Mesothelial cell of epicardium (in vitro differentiated cells): ENCODE results near the gene GOLGA6L25. TPM values are rescaled to one million over a fixed set of nuclear protein-coding genes. Genes with fewer than 3 reads are reported as not detected.
"Not testable (repeated sequence)": the region's sequence is repeated elsewhere in the genome, so short reads cannot be mapped to it uniquely, and the experiment has no call there.

Source experiments
- DNase-seq, 2 experiments: peaks; one replicate each; pipeline ENCODE4 v3.0.0; 2021; ENCODE audit warnings: low spot score in 2 of 2; ENCODE audit not compliant: unreplicated experiment in 2 of 2
- H3K27ac Mint-ChIP-seq: 2 replicates; pipeline ENCODE4 v1.8.0; 2021; ENCODE audit warnings: mixed read lengths
- H3K27me3 Mint-ChIP-seq: 2 replicates; pipeline ENCODE4 v1.8.0; 2021; ENCODE audit warnings: low read depth, mixed read lengths
- H3K36me3 Mint-ChIP-seq: 2 replicates; pipeline ENCODE4 v1.8.0; 2021; ENCODE audit warnings: mixed read lengths
- H3K4me1 Mint-ChIP-seq: 2 replicates; pipeline ENCODE4 v1.8.0; 2021; ENCODE audit warnings: mixed read lengths
- H3K4me3 Mint-ChIP-seq: 2 replicates; pipeline ENCODE4 v1.8.0; 2021; ENCODE audit warnings: mild to moderate bottlenecking, moderate library complexity, mixed read lengths
- H3K9me3 Mint-ChIP-seq: 2 replicates; pipeline ENCODE4 v1.8.0; 2021; ENCODE audit warnings: mixed read lengths
- total RNA-seq: library from RNA; stranded (reverse); gene quantifications from 3 replicates; pipeline ENCODE4 v1.2.1, GENCODE V29; 2021

Gene GOLGA6L25, protein sequence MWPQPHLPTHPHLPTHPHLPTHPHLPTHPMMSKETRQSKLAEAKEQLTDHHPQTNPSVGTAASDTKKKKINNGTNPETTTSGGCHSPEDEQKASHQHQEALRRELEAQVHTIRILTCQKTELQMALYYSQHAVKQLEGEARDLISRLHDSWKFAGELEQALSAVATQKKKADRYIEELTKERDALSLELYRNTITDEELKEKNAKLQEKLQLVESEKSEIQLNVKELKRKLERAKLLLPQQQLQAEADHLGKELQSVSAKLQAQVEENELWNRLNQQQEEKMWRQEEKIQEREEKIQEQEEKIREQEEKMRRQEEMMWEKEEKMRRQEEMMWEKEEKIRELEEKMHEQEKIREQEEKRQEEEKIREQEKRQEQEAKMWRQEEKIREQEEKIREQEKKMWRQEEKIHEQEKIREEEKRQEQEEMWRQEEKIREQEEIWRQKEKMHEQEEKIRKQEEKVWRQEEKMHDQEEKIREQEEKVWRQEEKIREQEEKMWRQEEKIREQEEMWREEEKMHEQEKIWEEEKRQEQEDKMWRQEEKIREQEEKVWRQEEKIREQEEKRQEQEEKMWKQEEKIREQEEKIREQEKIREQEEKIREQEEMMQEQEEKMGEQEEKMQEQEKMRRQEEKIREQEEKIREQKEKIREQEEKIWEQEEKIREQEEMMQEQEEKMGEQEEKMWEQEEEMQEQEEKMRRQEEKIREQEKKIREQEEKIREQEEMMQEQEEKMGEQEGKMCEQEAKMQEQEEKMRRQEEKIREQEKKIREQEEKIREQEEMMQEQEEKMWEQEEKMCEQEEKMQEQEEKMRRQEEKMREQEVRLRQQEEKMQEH
- total RNA-seq, result not detected in 3 replicates

DNA sequence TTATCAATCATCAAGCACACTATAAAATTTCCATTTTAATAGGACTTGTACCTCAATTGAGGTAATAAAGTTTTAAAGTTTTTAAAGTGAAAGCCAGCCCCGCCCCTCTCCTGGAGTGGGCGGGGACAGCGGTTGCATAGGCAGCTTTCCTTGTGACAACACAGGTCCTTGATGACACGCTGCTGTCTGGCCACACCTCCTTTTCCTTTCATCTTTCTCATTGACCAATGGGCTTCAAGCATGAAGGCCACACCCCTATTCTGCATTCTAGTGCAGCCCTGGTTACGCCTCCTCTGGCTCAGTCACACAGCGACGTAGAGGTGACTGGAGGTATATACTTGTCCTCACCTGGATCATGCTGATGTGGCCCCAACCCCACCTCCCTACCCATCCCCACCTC is at the start of gene GOLGA6L25:
Gene GOLGA6L25, plus strand, starts transcription at position 301 of the 400 bp plus-strand sequence. Its CDS starts 61 bp downstream, at position 362.
- not testable (repeated sequence) for H3K27ac Mint-ChIP-seq, H3K27me3 Mint-ChIP-seq, H3K4me3 Mint-ChIP-seq, H3K36me3 Mint-ChIP-seq, H3K9me3 Mint-ChIP-seq, H3K4me1 Mint-ChIP-seq, DNase-seq

DNA sequence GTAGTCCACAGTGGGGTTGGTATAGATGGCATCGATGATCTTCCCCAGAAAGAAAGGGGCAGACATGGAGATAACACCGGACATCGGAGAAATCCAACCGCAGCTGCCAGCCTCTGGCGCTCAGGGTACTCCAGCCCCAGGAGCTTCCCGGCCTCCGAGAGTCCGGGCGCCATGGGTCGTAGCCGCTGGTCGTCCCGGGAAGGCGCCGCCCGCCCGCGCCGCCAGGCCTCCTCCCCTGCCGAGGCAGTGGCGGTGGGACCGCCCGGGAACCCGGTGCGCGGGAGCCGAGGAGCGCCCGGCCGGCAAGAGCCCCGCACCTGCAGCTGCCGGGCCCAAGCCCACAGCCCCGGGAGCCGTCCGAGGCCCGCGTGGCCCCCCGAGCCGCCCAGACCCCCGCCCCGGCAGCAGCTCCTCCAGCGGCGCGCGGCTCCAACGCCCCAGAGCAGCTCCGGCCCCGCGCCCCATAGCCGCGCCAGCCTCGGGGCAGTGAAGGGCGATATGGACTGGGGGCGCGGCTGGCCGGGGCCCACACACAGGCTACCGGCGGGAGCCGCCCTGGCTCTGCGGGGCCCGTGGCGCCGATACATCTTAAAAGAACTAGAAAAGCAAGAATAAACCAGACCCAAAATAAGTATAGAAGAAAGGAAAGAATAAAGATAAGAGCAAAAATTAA is 45.0 kb upstream of the GOLGA6L25 start:
- H3K36me3 Mint-ChIP-seq, H3K4me3 Mint-ChIP-seq, H3K4me1 Mint-ChIP-seq, H3K27me3 Mint-ChIP-seq, H3K27ac Mint-ChIP-seq, DNase-seq, H3K9me3 Mint-ChIP-seq: not testable (repeated sequence)

DNA sequence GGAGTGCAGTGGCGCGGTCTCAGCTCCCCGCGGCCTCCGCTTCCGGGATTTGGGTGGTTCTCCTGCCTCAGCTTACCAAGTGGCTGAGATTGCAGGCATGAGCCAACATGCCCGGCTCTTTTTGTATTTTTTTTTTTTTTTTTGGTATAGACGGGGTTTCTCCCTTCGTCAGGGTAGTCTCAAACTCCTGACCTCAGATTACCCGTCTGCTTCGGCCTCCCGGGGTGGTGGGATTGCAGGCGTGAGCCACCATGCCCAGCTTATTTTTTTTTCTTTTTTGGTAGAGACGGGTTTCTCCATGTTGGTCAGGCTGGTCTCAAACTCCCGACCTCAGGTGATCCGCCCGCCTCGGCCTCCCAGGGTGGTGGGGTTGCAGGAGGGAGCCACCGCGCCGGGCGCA is 39.2 kb upstream of the GOLGA6L25 start:
- H3K36me3 Mint-ChIP-seq, H3K9me3 Mint-ChIP-seq, DNase-seq, H3K4me1 Mint-ChIP-seq, H3K27me3 Mint-ChIP-seq, H3K27ac Mint-ChIP-seq, H3K4me3 Mint-ChIP-seq: not testable (repeated sequence)

DNA sequence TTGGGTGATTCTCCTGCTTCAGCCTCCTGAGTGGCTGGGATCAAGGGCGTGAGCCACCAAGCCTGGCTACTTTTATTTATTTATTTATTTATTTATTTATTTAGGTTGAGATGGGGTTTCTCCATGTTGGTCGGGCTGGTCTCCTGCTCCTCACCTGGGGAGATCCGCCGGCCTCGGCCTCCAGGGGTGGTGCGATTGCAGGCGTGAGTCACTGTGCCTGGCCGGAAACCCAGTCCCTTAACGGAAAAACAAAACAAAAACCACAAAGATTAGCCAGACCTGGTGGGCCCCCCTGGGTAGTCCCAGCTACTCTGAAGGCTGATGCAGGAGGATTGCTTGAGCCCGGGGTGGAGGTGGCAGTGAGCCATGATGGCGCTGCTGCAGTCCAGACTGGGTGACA is 38.2 kb upstream of the GOLGA6L25 start:
- not testable (repeated sequence) for H3K36me3 Mint-ChIP-seq, H3K27ac Mint-ChIP-seq, H3K9me3 Mint-ChIP-seq, H3K4me1 Mint-ChIP-seq, H3K4me3 Mint-ChIP-seq, H3K27me3 Mint-ChIP-seq, DNase-seq

DNA sequence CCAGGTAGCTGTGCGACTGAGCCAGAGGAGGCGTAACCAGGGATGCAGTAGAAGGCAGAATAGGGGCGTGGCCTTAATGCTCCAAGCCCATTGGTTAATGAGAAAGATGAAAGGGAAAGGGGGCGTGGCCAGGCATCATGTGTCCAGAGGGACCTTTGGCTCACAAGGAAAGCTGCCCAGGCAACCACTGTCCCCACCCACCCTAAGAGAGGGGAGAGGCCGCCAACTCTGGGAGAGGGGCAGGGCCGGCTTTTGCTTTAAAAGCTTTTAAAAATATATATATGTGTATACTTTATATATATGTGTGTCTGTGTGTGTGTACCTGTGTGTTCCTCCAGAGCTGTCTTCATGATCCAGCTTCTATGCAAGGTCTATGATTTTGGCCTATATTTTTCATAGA is 20.4 kb upstream of the GOLGA6L25 start, which contains the start of gene GOLGA8G:
Gene GOLGA8G, minus strand, starts transcription at position 18 of the 400 bp plus-strand sequence. CDS start 62 bp downstream, outside the sequence.
- not testable (repeated sequence) for H3K4me1 Mint-ChIP-seq, H3K27ac Mint-ChIP-seq, DNase-seq, H3K4me3 Mint-ChIP-seq, H3K36me3 Mint-ChIP-seq, H3K27me3 Mint-ChIP-seq, H3K9me3 Mint-ChIP-seq

DNA sequence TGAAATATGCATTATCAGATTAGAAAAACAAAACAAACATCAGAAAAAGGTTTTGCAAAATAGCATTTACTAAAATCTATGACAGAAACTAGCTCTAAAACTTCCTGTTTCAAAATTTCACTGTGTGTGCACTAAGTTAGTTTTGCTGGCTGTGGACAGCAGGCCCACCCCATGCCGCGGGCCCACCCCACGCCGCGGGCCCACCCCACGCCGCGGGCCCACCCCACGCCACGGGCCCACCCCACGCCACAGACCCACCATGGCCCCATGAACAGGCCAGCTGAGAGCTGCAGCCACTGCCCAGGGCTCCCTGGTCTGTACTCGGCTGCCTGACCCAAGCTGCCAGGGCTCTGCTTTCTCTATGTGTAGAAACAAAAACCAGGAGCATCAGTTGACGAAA is 20.0 kb downstream of the GOLGA6L25 start:
- H3K9me3 Mint-ChIP-seq, DNase-seq, H3K4me1 Mint-ChIP-seq, H3K27me3 Mint-ChIP-seq, H3K36me3 Mint-ChIP-seq, H3K4me3 Mint-ChIP-seq, H3K27ac Mint-ChIP-seq: not testable (repeated sequence)

DNA sequence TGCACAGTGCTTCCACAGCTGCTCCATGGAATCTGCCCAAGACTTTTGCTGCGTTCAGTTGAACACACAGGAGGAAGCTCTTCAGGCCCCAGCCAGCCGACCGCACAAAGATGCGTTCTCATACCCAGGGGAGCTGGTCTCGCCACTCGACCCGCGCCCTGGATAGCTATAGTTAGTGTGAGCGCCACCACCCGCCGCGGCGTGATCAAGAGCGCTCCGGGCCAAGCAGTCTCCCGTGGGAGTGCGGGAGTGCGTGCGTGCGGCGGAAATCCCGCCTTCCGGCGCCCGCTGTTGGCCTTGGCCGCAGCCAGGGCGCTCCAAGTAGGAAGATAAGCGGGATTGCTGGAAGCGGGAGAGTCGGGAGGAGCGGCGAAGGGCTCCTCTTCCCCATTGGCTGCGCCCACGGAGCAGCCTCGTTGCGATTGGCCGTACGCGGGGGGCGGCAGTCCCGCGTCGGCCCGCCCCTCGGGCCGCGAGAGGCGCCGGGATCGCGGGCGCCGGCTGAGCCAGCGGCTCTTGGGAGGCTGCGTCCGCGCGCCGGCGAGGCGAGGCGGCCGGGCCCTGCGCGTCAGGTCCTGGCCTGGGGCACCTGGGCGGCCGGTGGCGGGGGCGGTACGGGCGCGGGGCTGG is 35.7 kb downstream of the GOLGA6L25 start:
- H3K4me3 Mint-ChIP-seq, H3K36me3 Mint-ChIP-seq, H3K4me1 Mint-ChIP-seq, H3K27me3 Mint-ChIP-seq, H3K9me3 Mint-ChIP-seq, H3K27ac Mint-ChIP-seq, DNase-seq: not testable (repeated sequence)

DNA sequence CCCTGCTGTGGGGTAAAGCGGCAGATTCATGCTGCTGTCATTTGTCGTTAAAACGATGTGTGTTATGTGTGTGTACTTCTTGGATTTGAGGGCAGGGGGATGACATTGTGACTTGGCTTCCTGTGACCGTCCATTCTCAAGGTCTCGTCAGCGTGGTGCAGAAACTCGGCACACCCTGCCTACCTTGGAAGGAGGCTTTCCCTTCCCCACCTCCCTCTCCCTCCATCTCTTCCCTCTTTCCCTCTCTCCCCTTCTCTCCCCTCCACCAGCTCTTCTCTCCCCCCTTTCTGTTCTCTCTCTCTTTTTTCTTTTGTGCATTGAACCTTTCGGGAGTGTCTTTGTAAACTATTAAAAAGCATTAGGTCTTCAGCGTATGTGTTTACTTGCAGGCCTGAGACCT is 36.4 kb downstream of the GOLGA6L25 start:
- H3K4me3 Mint-ChIP-seq, result peak overlapping the region; percentile 90
- not testable (repeated sequence) for H3K27me3 Mint-ChIP-seq, H3K36me3 Mint-ChIP-seq, DNase-seq, H3K4me1 Mint-ChIP-seq, H3K9me3 Mint-ChIP-seq
- H3K27ac Mint-ChIP-seq, result peak overlapping the region; percentile 94

DNA sequence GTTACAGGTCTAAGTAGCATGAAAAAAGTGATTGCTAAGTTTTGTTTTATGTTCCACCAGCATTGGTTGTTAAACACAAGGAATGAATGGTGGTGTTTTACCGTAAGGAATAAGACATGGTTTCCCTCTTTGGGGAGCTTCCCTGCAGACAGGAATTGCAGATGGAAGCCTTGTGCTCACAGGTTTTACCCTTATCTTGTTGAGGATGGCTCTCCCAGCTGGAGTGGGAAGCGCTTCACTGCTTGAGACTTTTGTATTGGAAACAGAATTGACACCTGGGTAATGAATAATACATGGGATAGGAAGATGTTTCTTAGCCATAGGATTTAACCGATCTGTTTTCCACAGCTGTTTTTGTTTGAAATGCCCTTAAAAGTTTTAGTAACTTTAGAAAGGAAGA is 39.0 kb downstream of the GOLGA6L25 start:
- DNase-seq, H3K4me3 Mint-ChIP-seq, H3K27me3 Mint-ChIP-seq, H3K9me3 Mint-ChIP-seq, H3K36me3 Mint-ChIP-seq, H3K4me1 Mint-ChIP-seq, H3K27ac Mint-ChIP-seq: not testable (repeated sequence)

DNA sequence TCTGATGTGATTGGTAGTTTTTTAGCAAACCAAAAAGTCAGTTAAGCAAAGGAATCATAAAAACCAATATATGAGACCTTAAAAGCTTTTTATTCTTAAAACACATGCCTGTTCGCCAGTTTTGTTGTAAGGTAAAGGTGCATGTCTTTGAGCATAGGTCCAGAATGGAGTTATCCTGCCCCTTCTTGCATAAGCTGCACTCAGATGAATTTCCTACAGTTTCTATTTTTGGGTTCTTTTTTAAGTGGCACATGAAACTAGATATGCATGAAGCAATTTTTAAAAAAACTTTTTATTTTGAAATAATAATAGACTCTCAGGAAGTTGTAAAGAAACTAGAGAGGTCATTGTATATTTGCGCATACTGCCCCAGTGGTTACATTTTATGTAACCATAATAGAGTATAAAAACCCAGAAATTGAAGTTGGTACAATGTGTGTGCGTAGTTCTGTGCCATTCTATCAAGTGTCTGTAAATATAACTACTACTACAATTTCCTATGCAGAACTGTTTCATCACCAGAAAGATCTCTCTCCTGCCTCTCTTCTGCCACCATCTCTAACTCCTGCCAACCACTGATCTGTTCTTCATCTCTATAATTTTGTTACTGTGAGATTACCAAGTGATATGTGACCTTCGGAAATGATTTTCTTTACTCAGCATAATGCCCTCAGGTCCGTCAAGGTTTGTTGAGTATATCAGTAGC is 40.2 kb downstream of the GOLGA6L25 start:
- H3K4me3 Mint-ChIP-seq, DNase-seq, H3K27ac Mint-ChIP-seq, H3K9me3 Mint-ChIP-seq, H3K27me3 Mint-ChIP-seq, H3K36me3 Mint-ChIP-seq, H3K4me1 Mint-ChIP-seq: not testable (repeated sequence)

DNA sequence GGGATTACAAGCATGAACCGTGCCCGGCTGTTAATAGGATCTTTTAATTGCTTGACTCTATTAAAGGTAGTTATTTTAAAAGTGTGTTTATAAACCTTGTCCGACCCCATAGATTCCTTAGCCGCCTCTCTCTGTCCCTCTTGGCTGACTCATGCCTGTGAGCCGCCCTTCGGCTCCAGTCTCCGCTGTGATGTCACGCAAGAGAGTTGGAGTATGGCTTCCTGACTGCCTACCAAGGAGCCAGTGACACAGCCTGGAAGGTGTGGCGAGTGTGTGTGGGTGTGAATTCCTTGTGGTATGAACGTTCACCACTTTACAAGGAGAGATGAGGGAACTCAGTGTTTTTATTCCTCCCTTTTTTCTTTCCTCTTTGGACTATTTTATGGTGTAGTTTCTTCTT is 44.1 kb downstream of the GOLGA6L25 start:
- H3K36me3 Mint-ChIP-seq, H3K9me3 Mint-ChIP-seq, H3K4me1 Mint-ChIP-seq, DNase-seq, H3K27me3 Mint-ChIP-seq, H3K27ac Mint-ChIP-seq, H3K4me3 Mint-ChIP-seq: not testable (repeated sequence)

DNA sequence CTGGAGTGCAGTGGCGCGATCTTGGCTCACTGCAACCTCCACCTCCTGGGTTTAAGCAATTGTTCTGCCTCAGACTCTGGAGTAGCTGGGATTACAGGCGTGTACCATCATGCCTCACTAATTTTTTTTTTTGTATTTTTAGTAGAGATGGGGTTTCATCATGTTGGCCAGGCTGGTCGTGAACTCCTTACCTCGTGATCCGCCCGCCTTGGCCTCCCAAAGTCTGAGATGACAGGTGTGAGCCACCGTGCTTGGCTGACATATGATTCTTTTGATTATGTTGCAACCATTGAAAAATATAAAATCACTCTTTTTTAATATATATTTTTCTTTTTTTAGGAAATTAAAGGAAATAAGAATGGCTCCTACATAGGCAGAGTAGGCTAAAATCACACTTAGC is 44.8 kb downstream of the GOLGA6L25 start:
- not testable (repeated sequence) for H3K27ac Mint-ChIP-seq, H3K27me3 Mint-ChIP-seq, H3K4me1 Mint-ChIP-seq, DNase-seq, H3K4me3 Mint-ChIP-seq, H3K36me3 Mint-ChIP-seq, H3K9me3 Mint-ChIP-seq

DNA sequence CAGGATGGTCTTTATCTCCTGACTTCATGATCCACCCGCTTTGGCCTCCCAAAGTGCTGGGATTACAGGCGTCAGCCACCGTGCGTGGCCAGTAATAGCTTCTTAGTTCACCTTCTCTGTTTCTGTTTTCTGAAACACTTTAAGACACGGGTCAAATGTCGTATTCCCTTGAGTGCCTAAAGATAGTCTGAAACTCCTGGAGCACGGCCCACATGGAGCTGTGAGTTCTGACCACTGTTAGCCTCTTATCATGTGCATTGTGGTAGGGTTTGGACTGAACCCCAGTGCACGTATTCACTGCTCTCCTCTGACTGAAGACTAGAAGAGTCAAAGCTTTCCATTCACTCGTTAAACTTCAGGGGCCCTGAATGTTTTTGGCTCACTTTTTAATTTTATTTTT is 48.8 kb downstream of the GOLGA6L25 start:
- not testable (repeated sequence) for H3K9me3 Mint-ChIP-seq

More for the DNA sequence above, 48.8 kb downstream of the GOLGA6L25 start:
- DNase-seq, H3K4me3 Mint-ChIP-seq, H3K36me3 Mint-ChIP-seq, H3K4me1 Mint-ChIP-seq, H3K27me3 Mint-ChIP-seq, H3K27ac Mint-ChIP-seq: not testable (repeated sequence)
